Liver (tissue), 9 donors: Measurements from ENCODE around the gene LSAMP. TPM values are rescaled to one million over a fixed set of nuclear protein-coding genes. Genes with fewer than 3 reads are reported as not detected.

Experiments used
- DNase-seq: peaks from one replicate; pipeline ENCODE4 v3.0.0-alpha.2; 2017; ENCODE audit warnings: low spot score
- H3K27ac ChIP-seq, 2 donors: one replicate each; pipeline ENCODE4 v1.7.0; 2013; ENCODE audit warnings: inconsistent platforms in 2 of 2, low read length in 2 of 2, control low read depth in 1 of 2, low read depth in 1 of 2, mild to moderate bottlenecking in 1 of 2
- H3K27me3 ChIP-seq, 4 donors: one replicate each; pipeline versions ENCODE4 v1.6.1 to v1.7.0; 2013; ENCODE audit warnings: low read length in 3 of 4, inconsistent platforms in 1 of 4, mild to moderate bottlenecking in 1 of 4, moderate library complexity in 1 of 4; ENCODE audit not compliant: control insufficient read depth in 4 of 4, insufficient read depth in 4 of 4
- H3K36me3 ChIP-seq, 4 donors: one replicate each; pipeline versions ENCODE4 v1.6.1 to v1.7.0; 2013; ENCODE audit warnings: low read length in 3 of 4, mild to moderate bottlenecking in 3 of 4, low read depth in 1 of 4, moderate library complexity in 1 of 4; ENCODE audit not compliant: control insufficient read depth in 4 of 4, insufficient read depth in 3 of 4
- H3K4me1 ChIP-seq, 4 donors: one replicate each; pipeline versions ENCODE4 v1.6.1 to v1.7.0; 2013; ENCODE audit warnings: low read length in 3 of 4, mild to moderate bottlenecking in 3 of 4, moderate library complexity in 1 of 4; ENCODE audit not compliant: control insufficient read depth in 4 of 4, insufficient read depth in 4 of 4
- H3K4me3 ChIP-seq, 3 donors: one replicate each; pipeline versions ENCODE4 v1.6.1 to v1.7.0; 2013; ENCODE audit warnings: low read length in 3 of 3, control low read depth in 1 of 3, low read depth in 1 of 3, mild to moderate bottlenecking in 1 of 3
- H3K9ac ChIP-seq, 2 donors: one replicate each; pipeline ENCODE4 v1.7.0; 2013; ENCODE audit warnings: low read length in 2 of 2, mild to moderate bottlenecking in 2 of 2, moderate library complexity in 2 of 2, control low read depth in 1 of 2, low read depth in 1 of 2
- H3K9me3 ChIP-seq, 4 donors: one replicate each; pipeline versions ENCODE4 v1.6.1 to v1.7.0; 2013; ENCODE audit warnings: low read length in 3 of 4; ENCODE audit not compliant: control insufficient read depth in 4 of 4
- ATF3 ChIP-seq: IDR thresholded peaks from 2 replicates; pipeline ENCODE4 v1.6.1; 2016; ENCODE audit warnings: antibody characterized with exemption
- CTCF ChIP-seq: fragments of 150-350 bp; IDR thresholded peaks from 2 replicates; pipeline ENCODE4 v1.5.1; 2017; ENCODE audit warnings: improper control_type of control experiment, low read depth, low read length; ENCODE audit not compliant: missing input control
- EGR1 ChIP-seq, 2 donors: IDR thresholded peaks; 2 replicates each; pipeline ENCODE4 v1.6.1; 2016 to 2018; ENCODE audit warnings: antibody characterized with exemption in 2 of 2, low read depth in 2 of 2
- FOXA2 ChIP-seq: IDR thresholded peaks from 2 replicates; pipeline ENCODE4 v1.6.1; 2016; ENCODE audit warnings: antibody characterized with exemption
- GABPA ChIP-seq, 2 donors: IDR thresholded peaks in 1 of 2; conservative IDR thresholded peaks in 1 of 2; 2 replicates each; pipeline ENCODE4 v1.6.1; 2016; ENCODE audit warnings: antibody characterized with exemption in 2 of 2, mild to moderate bottlenecking in 1 of 2, moderate library complexity in 1 of 2
- HNF4A ChIP-seq, 2 donors: conservative IDR thresholded peaks; 2 replicates each; pipeline ENCODE4 v1.6.1; 2016; ENCODE audit warnings: antibody characterized with exemption in 2 of 2, mild to moderate bottlenecking in 2 of 2
- HNF4G ChIP-seq: IDR thresholded peaks from 2 replicates; pipeline ENCODE4 v1.6.1; 2016; ENCODE audit warnings: antibody characterized with exemption
- JUND ChIP-seq, 2 donors: IDR thresholded peaks; 2 replicates each; pipeline ENCODE4 v1.6.1; 2016; ENCODE audit warnings: antibody characterized with exemption in 2 of 2
- NR2F2 ChIP-seq: IDR thresholded peaks from 2 replicates; pipeline ENCODE4 v1.6.1; 2016; ENCODE audit warnings: antibody characterized with exemption
- RAD21 ChIP-seq, 2 donors: IDR thresholded peaks; 2 replicates each; pipeline ENCODE4 v1.6.1; 2016; ENCODE audit warnings: antibody characterized with exemption in 2 of 2, mild to moderate bottlenecking in 2 of 2
- RXRA ChIP-seq, 2 donors: IDR thresholded peaks; 2 replicates each; pipeline ENCODE4 v1.6.1; 2017 to 2018; ENCODE audit warnings: antibody characterized with exemption in 2 of 2, mild to moderate bottlenecking in 1 of 2
- SP1 ChIP-seq: IDR thresholded peaks from 2 replicates; pipeline ENCODE4 v1.6.1; 2018; ENCODE audit warnings: antibody characterized with exemption, mild to moderate bottlenecking
- TAF1 ChIP-seq: conservative IDR thresholded peaks from 2 replicates; pipeline ENCODE4 v1.6.1; 2016; ENCODE audit warnings: antibody characterized with exemption, mild to moderate bottlenecking
- YY1 ChIP-seq: IDR thresholded peaks from 2 replicates; pipeline ENCODE4 v1.6.1; 2016; ENCODE audit warnings: antibody characterized with exemption, mild to moderate bottlenecking
- ZBTB33 ChIP-seq: IDR thresholded peaks from 2 replicates; pipeline ENCODE4 v1.6.1; 2016; ENCODE audit warnings: antibody characterized with exemption
- WGBS: extraction: QIAGEN DNeasy Blood & Tissue Kit; methylation state at CpG from one replicate; pipeline ENCODE4 v1.1.7; 2013; 5-methylcytosine and 5-hydroxymethylcytosine counted together
- polyA plus RNA-seq, 2 donors: library from polyadenylated mRNA; stranded (reverse) in 1 of 2; unstranded in 1 of 2; fragments of 200-250 nt in 1 of 2; fragments of >200 nt in 1 of 2; fragmentation: Nextera tagmentation in 1 of 2; extraction: Ambion mirVana in 1 of 2; gene quantifications; one replicate each; pipeline versions ENCODE4 v1.2.1 to v1.2.3, GENCODE V29; 2013 to 2015
- total RNA-seq, 2 donors: library from RNA; depleted of rRNA; stranded (reverse); fragments of >200 nt; gene quantifications; one replicate each; pipeline ENCODE4 v1.2.3, GENCODE V29; 2014
- donor health status: healthy.
- donor health status: healthy.
- donor health status: healthy.
- donor health status: healthy.
- donor health status: healthy.

LSAMP gene
- total and polyA plus RNA-seq, 4 donors, result 0.01 to 0.17 (median 0.06) TPM

GRCh38 chr3:115990669-115991068 lies 454.6 kb downstream of the LSAMP start:
- Histone ChIP-seq H3K27ac (no peak overlapping the region), H3K36me3 (no peaks in the 10 kb centered on the region), H3K4me1 (no peaks in the 10 kb centered on the region), H3K4me3 (no peak overlapping the region), H3K9me3 (no peaks in the 10 kb centered on the region), H3K9ac (no peak overlapping the region), H3K27me3 (peaks cover 0 to 9% (median 2%) of the 10 kb centered on the region in 4 donors)
- DNase-seq, result no peak
- 50% methylated on average over 4 of the region's 4 CpGs for WGBS
- TF ChIP-seq TAF1 (no peak), NR2F2 (no peak), RXRA (IDR thresholded peaks at IDR 0.05) (no peak), SP1 (no peak), JUND (IDR thresholded peaks at IDR 0.05) (no peak), HNF4G (no peak), ZBTB33 (no peak), YY1 (no peak), HNF4A (conservative IDR thresholded peaks at IDR 0.05) (no peak), EGR1 (IDR thresholded peaks at IDR 0.05; ENCODE audit: low read depth in 2 of 2) (no peak)

GRCh38 chr3:115989684-115990421 lies 455.4 kb downstream of the LSAMP start:
- Histone ChIP-seq H3K4me3 (no peak overlapping the region), H3K27me3 (peaks cover 0 to 9% (median 2%) of the 10 kb centered on the region in 4 donors), H3K9me3 (no peaks in the 10 kb centered on the region), H3K4me1 (no peaks in the 10 kb centered on the region), H3K36me3 (no peaks in the 10 kb centered on the region), H3K27ac (no peak overlapping the region), H3K9ac (no peak overlapping the region)
- 60% methylated on average over 5 of the region's 5 CpGs for WGBS
- TF ChIP-seq RAD21 (IDR thresholded peaks at IDR 0.05) (no peak), YY1 (no peak), FOXA2 (no peak), HNF4A (conservative IDR thresholded peaks at IDR 0.05) (no peak), ATF3 (no peak), JUND (IDR thresholded peaks at IDR 0.05) (no peak), NR2F2 (no peak)
- DNase-seq, result no peak

- Histone ChIP-seq H3K9ac (no peak overlapping the region), H3K27me3 (peaks cover 0 to 3% (median 1%) of the 10 kb centered on the region in 4 donors), H3K36me3 (no peaks in the 10 kb centered on the region), H3K9me3 (no peaks in the 10 kb centered on the region), H3K27ac (no peak overlapping the region), H3K4me3 (no peak overlapping the region), H3K4me1 (no peaks in the 10 kb centered on the region)
- no peak for TF ChIP-seq HNF4A (conservative IDR thresholded peaks at IDR 0.05)
- TF ChIP-seq CTCF, result no peak
- TF ChIP-seq GABPA (IDR thresholded peaks at IDR 0.05 in 1 of 2, conservative IDR thresholded peaks at IDR 0.05 in 1 of 2), result no peak
- peak; percentile 13 to 15 for TF ChIP-seq RAD21 (IDR thresholded peaks at IDR 0.05)
- TF ChIP-seq TAF1, result no peak
- no peak for TF ChIP-seq ZBTB33
- TF ChIP-seq RXRA (IDR thresholded peaks at IDR 0.05), result no peak
- 83% methylated on average over 2 of the region's 2 CpGs for WGBS
- no peak for DNase-seq
Measured at GRCh38 chr3:115986555-115987207, 458.6 kb downstream of the LSAMP start.
